ENCODE results near the gene ZMAT3. TPM values are rescaled to one million over a fixed set of nuclear protein-coding genes. Genes with fewer than 3 reads are reported as not detected.

ZMAT3 gene
- total and polyA plus RNA-seq, 2 of the 13 experiments (the other 11 are each of a cell fraction or from before 2014, with no cell fraction given), result 11.4 to 11.7 TPM

GRCh38 chr3:179067291-179067690 is 4.3 kb downstream of the ZMAT3 start:
- H3K4me1 ChIP-seq (ENCODE audit: insufficient read depth, low read length), result peaks cover 45% of the 10 kb centered on the region
- H3K4me3 ChIP-seq (replicated peaks in 1 of 3; ENCODE audit: insufficient read depth in 1 of 3, low read depth in 2 of 3, low read length in 3 of 3), result no peak overlapping the region
- no peaks in the 10 kb centered on the region for H4K20me1 ChIP-seq (ENCODE audit: insufficient read depth, low read length)
- H3K4me2 ChIP-seq (ENCODE audit: low read depth, low read length), result peak overlapping the region; percentile 38
- peak overlapping the region; percentile 36 for H3K27ac ChIP-seq (ENCODE audit: extremely low read length, insufficient read depth, low read length)
- POLR2A ChIA-PET, result no interaction called here
- FAIRE-seq (peak; percentile 30), DNase-seq (ENCODE audit: low spot score) (peak; percentile 15), ATAC-seq (peak; percentile 37)
- H2AFZ ChIP-seq (ENCODE audit: low read length), result no peak overlapping the region
- H3K27me3 ChIP-seq (ENCODE audit: control insufficient read depth in 1 of 2, insufficient read depth in 2 of 2, low read length in 2 of 2), result no peaks in the 10 kb centered on the region
- intact Hi-C loops (cut with micrococcal nuclease; ENCODE audit: unreplicated experiment), result no loop called here
- CTCF ChIA-PET (ENCODE audit: low intra/inter-chr PET ratio, low total read pairs), result no interaction called here
- peaks cover 9 to 20% of the 10 kb centered on the region in 2 experiments for H3K36me3 ChIP-seq (replicated peaks in 1 of 2; ENCODE audit: control insufficient read depth in 1 of 2, insufficient read depth in 2 of 2, low read length in 2 of 2)
- in situ Hi-C loops (cut with HindIII; ENCODE audit: extremely low pct_ligation_motif_present, low pct_unique_long_range_greater_than_20kb), result no loop called here
- no TSS peak for BruUV-seq (replicated peaks)
- H3K9ac ChIP-seq (ENCODE audit: insufficient read depth, low read depth, low read length), result no peak overlapping the region
- WGBS (ENCODE audit: low lambda C conversion rate), result 69% methylated on average over 1 of the region's 1 CpG
- H3K9me3 ChIP-seq (ENCODE audit: low read length), result no peaks in the 10 kb centered on the region
- H3K79me2 ChIP-seq (ENCODE audit: insufficient read depth, low read length), result peaks cover 69% of the 10 kb centered on the region
- TF ChIP-seq ZIK1 (CRISPR knock-in tag; IDR thresholded peaks at IDR 0.05; ENCODE audit: borderline replicate concordance, low read depth) (no peak), ERF (CRISPR knock-in tag; IDR thresholded peaks at IDR 0.05) (no peak), GATAD2A (CRISPR knock-in tag; IDR thresholded peaks at IDR 0.05) (0 out of 2 replicates have a peak, but pooled peaks have one; percentile 15), ARID5B (CRISPR knock-in tag; IDR thresholded peaks at IDR 0.05) (0 out of 2 replicates have a peak, but pooled peaks have one; percentile 20), E2F2 (CRISPR knock-in tag; IDR thresholded peaks at IDR 0.05; ENCODE audit: borderline replicate concordance) (no peak), ESRRA (CRISPR knock-in tag; IDR thresholded peaks at IDR 0.05; ENCODE audit: low read depth) (peak; percentile 50; the same call in 1 of the 2 replicates), ZFP91 (CRISPR knock-in tag; IDR thresholded peaks at IDR 0.05; ENCODE audit: borderline replicate concordance) (0 out of 2 replicates have a peak, but pooled peaks have one; percentile 24), ZNF75D (CRISPR knock-in tag; IDR thresholded peaks at IDR 0.05; ENCODE audit: borderline replicate concordance) (no peak), KLF13 (CRISPR knock-in tag; IDR thresholded peaks at IDR 0.05) (no peak), PAWR (CRISPR knock-in tag; IDR thresholded peaks at IDR 0.05; ENCODE audit: borderline replicate concordance) (no peak), HNF4A (CRISPR knock-in tag; IDR thresholded peaks at IDR 0.05) (peak; percentile 64)
- TF ChIP-seq, protein P1, sequence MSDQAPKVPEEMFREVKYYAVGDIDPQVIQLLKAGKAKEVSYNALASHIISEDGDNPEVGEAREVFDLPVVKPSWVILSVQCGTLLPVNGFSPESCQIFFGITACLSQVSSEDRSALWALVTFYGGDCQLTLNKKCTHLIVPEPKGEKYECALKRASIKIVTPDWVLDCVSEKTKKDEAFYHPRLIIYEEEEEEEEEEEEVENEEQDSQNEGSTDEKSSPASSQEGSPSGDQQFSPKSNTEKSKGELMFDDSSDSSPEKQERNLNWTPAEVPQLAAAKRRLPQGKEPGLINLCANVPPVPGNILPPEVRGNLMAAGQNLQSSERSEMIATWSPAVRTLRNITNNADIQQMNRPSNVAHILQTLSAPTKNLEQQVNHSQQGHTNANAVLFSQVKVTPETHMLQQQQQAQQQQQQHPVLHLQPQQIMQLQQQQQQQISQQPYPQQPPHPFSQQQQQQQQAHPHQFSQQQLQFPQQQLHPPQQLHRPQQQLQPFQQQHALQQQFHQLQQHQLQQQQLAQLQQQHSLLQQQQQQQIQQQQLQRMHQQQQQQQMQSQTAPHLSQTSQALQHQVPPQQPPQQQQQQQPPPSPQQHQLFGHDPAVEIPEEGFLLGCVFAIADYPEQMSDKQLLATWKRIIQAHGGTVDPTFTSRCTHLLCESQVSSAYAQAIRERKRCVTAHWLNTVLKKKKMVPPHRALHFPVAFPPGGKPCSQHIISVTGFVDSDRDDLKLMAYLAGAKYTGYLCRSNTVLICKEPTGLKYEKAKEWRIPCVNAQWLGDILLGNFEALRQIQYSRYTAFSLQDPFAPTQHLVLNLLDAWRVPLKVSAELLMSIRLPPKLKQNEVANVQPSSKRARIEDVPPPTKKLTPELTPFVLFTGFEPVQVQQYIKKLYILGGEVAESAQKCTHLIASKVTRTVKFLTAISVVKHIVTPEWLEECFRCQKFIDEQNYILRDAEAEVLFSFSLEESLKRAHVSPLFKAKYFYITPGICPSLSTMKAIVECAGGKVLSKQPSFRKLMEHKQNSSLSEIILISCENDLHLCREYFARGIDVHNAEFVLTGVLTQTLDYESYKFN (CRISPR knock-in tag; conservative IDR thresholded peaks at IDR 0.05), result peak; percentile 40
